ENCODE data around the gene EBF3.

Gene EBF3

GRCh38 chr10:129958629-129959543 is 5.2 kb downstream of the EBF3 start:
- no peak for DNase-seq (ENCODE audit: low read depth)

GRCh38 chr10:129958148-129958628 is 5.9 kb downstream of the EBF3 start:
- DNase-seq (ENCODE audit: low read depth) = no peak

GRCh38 chr10:129956876-129957673 is 7.0 kb downstream of the EBF3 start:
- DNase-seq (ENCODE audit: low read depth) = no peak

GRCh38 chr10:129956286-129956670 is 7.8 kb downstream of the EBF3 start:
- DNase-seq (ENCODE audit: low read depth) = no peak

DNA sequence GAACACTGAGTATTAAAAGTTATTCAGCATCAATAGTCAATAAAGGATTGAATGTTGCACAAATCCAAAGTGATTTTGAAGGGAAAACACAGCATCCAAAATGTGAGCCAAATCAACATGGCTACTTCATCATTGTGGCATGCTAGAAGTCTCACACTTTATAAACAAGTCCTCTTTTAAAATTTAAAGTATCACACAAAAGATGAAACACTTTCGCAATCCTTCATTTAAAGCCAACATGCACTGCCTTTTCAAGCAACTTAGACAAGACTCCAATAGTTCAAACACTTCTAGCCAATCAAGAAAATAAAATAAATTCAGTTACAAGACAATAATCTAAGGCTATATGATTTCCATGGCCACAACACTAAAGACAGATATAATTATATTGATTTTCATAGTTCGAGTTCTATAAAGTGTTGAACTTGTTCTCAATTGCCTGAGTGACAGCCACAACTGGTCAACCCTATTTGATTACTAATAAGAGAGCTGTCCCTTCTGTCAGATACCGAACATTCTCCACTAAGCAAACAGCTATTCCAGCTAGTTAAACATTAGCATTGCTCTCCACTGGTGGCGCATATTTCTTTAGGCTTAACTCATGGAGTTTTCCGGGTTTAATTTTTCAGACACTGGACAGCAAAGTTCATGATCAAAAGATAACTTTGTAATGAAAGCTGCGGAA is 8.3 kb downstream of the EBF3 start:
- DNase-seq (ENCODE audit: low read depth) = no peak

- no peak for DNase-seq (ENCODE audit: low read depth)
These were observed 9.4 kb downstream of the EBF3 start for GRCh38 chr10:129954492-129955315.

GRCh38 chr10:129953119-129954051 is 10.7 kb downstream of the EBF3 start:
- DNase-seq (ENCODE audit: low read depth) = peak; percentile 51

GRCh38 chr10:129952378-129953118 is 11.5 kb downstream of the EBF3 start:
- DNase-seq (ENCODE audit: low read depth) = no peak

DNA sequence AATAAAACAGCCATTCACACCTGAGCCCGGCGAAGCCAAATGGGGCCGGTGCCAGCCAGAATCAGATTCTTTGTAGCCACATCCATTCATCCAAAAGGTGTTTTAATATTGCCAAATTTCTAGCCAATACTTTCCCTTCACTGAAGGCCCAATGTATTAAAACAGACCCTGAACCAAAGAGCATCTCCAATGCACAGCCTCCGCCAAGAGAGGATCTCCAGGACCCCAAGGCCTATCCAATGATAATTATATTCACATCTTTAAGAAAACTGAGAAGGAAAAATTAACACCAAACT is 12.2 kb downstream of the EBF3 start:
- no peak for DNase-seq (ENCODE audit: low read depth)

DNA sequence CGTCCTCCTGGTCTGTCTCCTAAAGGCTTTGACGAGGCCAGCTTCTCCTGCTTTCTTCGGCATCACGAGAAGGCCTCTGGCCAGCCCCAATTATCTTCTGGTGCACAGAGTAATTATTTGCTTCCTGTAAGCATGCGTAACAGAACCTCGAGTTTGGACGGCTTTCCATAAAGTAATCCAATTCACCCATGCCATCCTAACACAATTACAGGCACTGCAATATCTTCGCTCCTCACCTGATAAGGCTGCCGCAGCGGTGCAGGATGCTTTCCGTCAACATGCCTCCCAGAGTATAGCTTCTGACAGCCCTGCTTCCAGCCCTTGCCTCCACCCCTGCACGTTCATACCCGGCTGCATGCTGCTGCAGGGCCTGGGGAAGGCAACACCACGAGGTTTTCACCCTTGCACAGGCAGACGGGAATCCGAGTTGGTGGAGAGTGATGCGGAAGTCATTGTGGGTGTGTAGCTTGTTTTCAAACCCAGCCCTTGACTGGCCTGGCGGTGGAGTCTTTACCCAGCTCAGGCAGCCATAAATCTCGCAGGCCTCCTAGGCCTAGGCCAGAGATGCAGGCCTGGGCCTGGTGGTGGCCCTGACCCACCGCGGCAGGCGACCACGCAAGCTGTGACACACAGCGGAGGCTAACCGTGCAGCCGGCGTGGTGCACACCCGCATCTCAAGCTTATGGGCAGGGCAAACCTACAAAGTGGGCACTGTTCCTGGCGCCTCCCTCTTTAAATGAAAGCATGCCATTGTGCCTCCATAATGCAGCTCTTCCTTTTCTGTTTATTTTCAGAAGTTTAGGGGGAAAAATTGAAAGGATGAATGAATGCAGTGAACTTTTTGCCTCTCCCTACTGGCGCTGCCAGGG is 12.7 kb downstream of the EBF3 start:
- no peak for DNase-seq (ENCODE audit: low read depth)

GRCh38 chr10:129950676-129951075 is 13.4 kb downstream of the EBF3 start:
- peak; percentile 53 for DNase-seq (ENCODE audit: low read depth)

DNA sequence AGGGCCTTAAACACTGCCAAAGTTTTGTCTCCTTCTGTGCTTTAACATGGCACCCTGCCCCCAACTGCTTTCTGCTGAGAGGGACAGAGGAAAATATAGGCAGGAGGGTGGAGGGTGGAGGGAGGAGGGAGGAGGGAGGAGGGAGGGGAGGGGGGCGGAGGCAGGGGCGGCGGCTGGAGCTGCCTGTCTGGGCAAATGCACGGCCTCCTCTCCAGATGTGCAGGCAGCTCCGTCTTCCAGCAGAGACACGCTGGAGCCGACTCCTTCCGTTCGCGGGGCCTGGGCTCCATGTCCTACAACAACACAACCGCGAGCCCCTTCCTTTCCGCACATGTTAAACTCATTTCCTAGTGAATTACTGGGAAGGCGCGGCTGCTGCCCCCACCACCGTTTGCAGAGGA is 14.2 kb downstream of the EBF3 start:
- DNase-seq (ENCODE audit: low read depth) = peak; percentile 55

GRCh38 chr10:129949411-129949810 is 14.7 kb downstream of the EBF3 start:
- no peak for DNase-seq (ENCODE audit: low read depth)

DNA sequence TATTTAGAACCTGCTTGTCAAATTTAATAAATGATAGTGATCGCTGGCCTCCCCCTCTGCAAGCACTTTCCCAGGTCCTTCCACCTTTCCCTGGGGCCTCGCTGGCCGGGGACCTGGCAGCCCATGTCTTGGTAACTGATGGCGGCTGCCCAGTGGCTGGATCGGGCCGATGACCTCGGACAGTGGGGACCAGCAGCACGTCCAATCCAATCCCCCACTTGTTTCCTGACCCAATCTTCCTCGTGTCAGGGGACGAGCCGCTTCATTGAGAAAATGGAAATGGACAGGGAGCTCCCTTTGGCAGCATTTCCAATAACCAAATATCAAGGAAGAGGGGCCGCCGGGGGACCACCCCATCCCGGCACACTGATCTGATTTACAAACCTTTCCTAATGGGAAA is 17.2 kb downstream of the EBF3 start:
- DNase-seq (ENCODE audit: low read depth) = no peak

GRCh38 chr10:129945941-129946760 is 17.9 kb downstream of the EBF3 start:
- peak; percentile 39 for DNase-seq (ENCODE audit: low read depth)

GRCh38 chr10:129945526-129945925 is 18.5 kb downstream of the EBF3 start:
- no peak for DNase-seq (ENCODE audit: low read depth)

DNA sequence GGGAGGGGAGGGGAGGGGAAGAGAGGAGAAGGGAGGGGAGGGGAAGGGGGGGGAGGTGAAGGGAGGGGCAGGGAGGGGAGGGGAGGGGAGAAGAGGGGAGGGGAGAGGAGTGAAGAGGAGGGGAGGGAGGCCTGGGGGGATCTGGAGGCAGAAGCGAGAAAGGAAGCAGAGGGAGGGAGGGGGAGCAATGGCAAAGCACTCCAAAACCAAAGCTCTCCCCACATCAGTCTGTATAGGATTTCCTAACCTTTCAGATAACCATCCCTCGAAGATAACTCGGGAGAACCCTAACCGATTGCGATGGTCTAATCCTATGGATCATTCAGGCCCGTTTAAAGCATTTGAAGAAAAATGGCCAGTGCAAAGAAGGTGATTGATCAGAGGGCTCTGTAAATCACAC is 19.0 kb downstream of the EBF3 start:
- no peak for DNase-seq (ENCODE audit: low read depth)

GRCh38 chr10:129944456-129944855 is 19.6 kb downstream of the EBF3 start:
- no peak for DNase-seq (ENCODE audit: low read depth)
